H1 (cell line): ENCODE results near the gene SYNRG. TPM values are rescaled to one million over a fixed set of nuclear protein-coding genes. Genes with fewer than 3 reads are reported as not detected.

ENCODE experiments used
- CTCF ChIA-PET: fragments of 300-600 bp; sonication (Branson Sonifier 250); formaldehyde crosslinking; loops from one replicate; lab custom pipeline; 2021; ENCODE audit not compliant: partially characterized antibody; lab: Charles Lee
- POLR2A ChIA-PET: fragments of 300-600 bp; sonication (Branson Sonifier 250); formaldehyde crosslinking; loops from one replicate; lab custom pipeline; 2021; ENCODE audit warnings: inconsistent platforms; ENCODE audit not compliant: partially characterized antibody; lab: Charles Lee
- DNase-seq, 2 experiments: peaks; one replicate each; pipeline versions ENCODE4 v3.0.0 to v3.0.0-alpha.2; 2010 to 2022; ENCODE audit warnings: low spot score in 2 of 2, low read depth in 1 of 2, mixed read lengths in 1 of 2
- FAIRE-seq: peaks from 2 replicates; lab custom pipeline; 2011; peaks lifted over from hg19 to GRCh38; lab: Jason Lieb, UNC
- H2AFZ ChIP-seq: 2 replicates; pipeline ENCODE4 v1.8.1; 2012; ENCODE audit warnings: low read length, inconsistent platforms
- H2AK5ac ChIP-seq: 2 replicates; pipeline ENCODE4 v1.6.1; 2013; ENCODE audit warnings: low read depth, low read length
- H2BK120ac ChIP-seq: replicated peaks from 2 replicates; pipeline ENCODE3; 2013; ENCODE audit warnings: low read depth, low read length, inconsistent platforms
- H2BK12ac ChIP-seq: 2 replicates; pipeline ENCODE4 v1.6.1; 2013; ENCODE audit warnings: low read depth, low read length
- H2BK15ac ChIP-seq: 2 replicates; pipeline ENCODE4 v1.6.1; 2013; ENCODE audit warnings: low read length
- H2BK20ac ChIP-seq: 2 replicates; pipeline ENCODE4 v1.6.1; 2013; ENCODE audit warnings: low read length
- H2BK5ac ChIP-seq: 2 replicates; pipeline ENCODE4 v1.6.1; 2013; ENCODE audit warnings: low read depth, low read length
- H3K14ac ChIP-seq: 2 replicates; pipeline ENCODE4 v1.6.1; 2013; ENCODE audit warnings: inconsistent platforms; ENCODE audit not compliant: insufficient read length
- H3K18ac ChIP-seq: 2 replicates; pipeline ENCODE4 v1.6.1; 2013; ENCODE audit warnings: low read length; ENCODE audit errors: extremely low read depth
- H3K23ac ChIP-seq: 2 replicates; pipeline ENCODE4 v1.6.1; 2013; ENCODE audit warnings: inconsistent platforms; ENCODE audit not compliant: insufficient read length
- H3K23me2 ChIP-seq: 2 replicates; pipeline ENCODE4 v1.6.1; 2013; ENCODE audit warnings: low read depth, low read length
- H3K27ac ChIP-seq: 2 replicates; pipeline ENCODE4 v1.6.1; 2011; ENCODE audit warnings: low read depth, low read length, inconsistent platforms
- H3K27me3 ChIP-seq, 4 experiments: replicated peaks in 1 of 4; 1 replicate in 1 of 4; 2 replicates in 3 of 4; pipeline versions ENCODE4 v1.6.1 to v1.8.1; 2011 to 2013; ENCODE audit warnings: low read length in 3 of 4, mild to moderate bottlenecking in 3 of 4, inconsistent platforms in 2 of 4, mixed read lengths in 2 of 4, moderate library complexity in 1 of 4; ENCODE audit not compliant: control insufficient read depth in 3 of 4, insufficient read depth in 3 of 4; ENCODE audit errors: extremely low read depth in 1 of 4
- H3K36me3 ChIP-seq, 4 experiments: 2 replicates each; pipeline versions ENCODE4 v1.6.1 to v1.8.1; 2011 to 2013; ENCODE audit warnings: mild to moderate bottlenecking in 4 of 4, low read length in 3 of 4, moderate library complexity in 2 of 4, control low read depth in 1 of 4, inconsistent platforms in 1 of 4; ENCODE audit not compliant: insufficient read depth in 4 of 4, control insufficient read depth in 2 of 4
- H3K4ac ChIP-seq: replicated peaks from 2 replicates; pipeline ENCODE3; 2013; ENCODE audit warnings: low read length, low read depth, mixed read lengths, inconsistent platforms; ENCODE audit not compliant: insufficient read length
- H3K4me1 ChIP-seq, 4 experiments: replicated peaks in 1 of 4; 1 replicate in 1 of 4; 2 replicates in 3 of 4; pipeline versions ENCODE4 v1.6.1 to v1.8.1; 2011 to 2013; ENCODE audit warnings: low read length in 3 of 4, inconsistent platforms in 2 of 4, mixed read lengths in 1 of 4; ENCODE audit not compliant: insufficient read depth in 4 of 4, control insufficient read depth in 3 of 4
- H3K4me2 ChIP-seq, 2 experiments: 2 replicates each; pipeline versions ENCODE4 v1.6.1 to v1.8.1; 2011 to 2013; ENCODE audit warnings: low read depth in 2 of 2, low read length in 2 of 2, control low read depth in 1 of 2, inconsistent platforms in 1 of 2, mild to moderate bottlenecking in 1 of 2; ENCODE audit not compliant: insufficient read depth in 1 of 2
- H3K4me3 ChIP-seq, 4 experiments: fragments of 200-600, 300-600 bp in 1 of 4; sonication (generic), shearing (Covaris generic), sonication (Bioruptor Twin) in 1 of 4; 2 replicates each; pipeline versions ENCODE4 v1.5.1 to v1.8.1; 2011 to 2016; ENCODE audit warnings: low read length in 4 of 4, low read depth in 3 of 4, control low read depth in 2 of 4, inconsistent platforms in 2 of 4, mild to moderate bottlenecking in 2 of 4, mixed read lengths in 1 of 4, moderate library complexity in 1 of 4; ENCODE audit not compliant: insufficient read depth in 2 of 4; ENCODE audit errors: extremely low read depth in 1 of 4
- H3K56ac ChIP-seq: replicated peaks from 2 replicates; pipeline ENCODE3; 2013; ENCODE audit warnings: low read depth, mild to moderate bottlenecking, mixed read lengths, low read length, inconsistent platforms; ENCODE audit not compliant: insufficient read length
- H3K79me1 ChIP-seq: 2 replicates; pipeline ENCODE4 v1.6.1; 2013; ENCODE audit warnings: low read depth, low read length, control low read depth
- H3K79me2 ChIP-seq, 2 experiments: 2 replicates each; pipeline versions ENCODE4 v1.6.1 to v1.8.1; 2012 to 2013; ENCODE audit warnings: low read length in 2 of 2, mild to moderate bottlenecking in 2 of 2, inconsistent platforms in 1 of 2; ENCODE audit not compliant: insufficient read depth in 2 of 2, control insufficient read depth in 1 of 2
- H3K9ac ChIP-seq, 4 experiments: replicated peaks in 1 of 4; 1 replicate in 1 of 4; 2 replicates in 3 of 4; pipeline versions ENCODE4 v1.6.1 to v1.8.1; 2011 to 2013; ENCODE audit warnings: low read depth in 3 of 4, low read length in 3 of 4, control low read depth in 2 of 4, mild to moderate bottlenecking in 2 of 4, moderate library complexity in 2 of 4, inconsistent platforms in 1 of 4; ENCODE audit errors: extremely low read depth in 1 of 4
- H3K9me3 ChIP-seq, 2 experiments: 2 replicates each; pipeline versions ENCODE4 v1.6.1 to v1.8.1; 2012 to 2013; ENCODE audit warnings: mild to moderate bottlenecking in 2 of 2, moderate library complexity in 2 of 2, control low read depth in 1 of 2, inconsistent platforms in 1 of 2, low read depth in 1 of 2, low read length in 1 of 2, mixed read lengths in 1 of 2; ENCODE audit not compliant: insufficient read depth in 2 of 2
- H4K20me1 ChIP-seq, 2 experiments: replicated peaks in 1 of 2; 2 replicates each; pipeline versions ENCODE3 to v1.8.1; 2011 to 2013; ENCODE audit warnings: inconsistent platforms in 2 of 2, low read length in 2 of 2, mild to moderate bottlenecking in 1 of 2; ENCODE audit not compliant: insufficient read depth in 2 of 2, control insufficient read depth in 1 of 2
- H4K5ac ChIP-seq: 2 replicates; pipeline ENCODE4 v1.6.1; 2013; ENCODE audit warnings: low read length, low read depth, mixed read lengths, inconsistent platforms; ENCODE audit not compliant: insufficient read length
- H4K8ac ChIP-seq: 2 replicates; pipeline ENCODE4 v1.8.0; 2013; ENCODE audit warnings: mild to moderate bottlenecking, moderate library complexity, low read length, inconsistent platforms; ENCODE audit not compliant: insufficient read depth; ENCODE audit errors: extremely low read depth
- H4K91ac ChIP-seq: replicated peaks from 2 replicates; pipeline ENCODE3; 2013; ENCODE audit warnings: low read length, mixed read lengths, inconsistent platforms; ENCODE audit not compliant: insufficient read length
- ASH2L ChIP-seq: fragments of 200-600, 300-600 bp; sonication (generic); IDR thresholded peaks from one replicate; pipeline ENCODE4 v1.7.1; 2017; ENCODE audit warnings: low read length
- CHD1 ChIP-seq: IDR thresholded peaks from 2 replicates; pipeline ENCODE4 v1.6.1; 2012; ENCODE audit warnings: low read depth, low read length, improper control_type of control experiment
- CHD2 ChIP-seq: IDR thresholded peaks from 2 replicates; pipeline ENCODE4 v1.6.1; 2012; ENCODE audit warnings: low read length, improper control_type of control experiment
- CREB1 ChIP-seq: IDR thresholded peaks from 2 replicates; pipeline ENCODE4 v1.6.1; 2012; ENCODE audit warnings: inconsistent platforms
- FOSL1 ChIP-seq: IDR thresholded peaks from 2 replicates; pipeline ENCODE4 v1.6.1; 2011; ENCODE audit warnings: mild to moderate bottlenecking, low read depth, low read length, moderate library complexity; ENCODE audit not compliant: insufficient read depth
- GTF2F1 ChIP-seq: IDR thresholded peaks from 2 replicates; pipeline ENCODE4 v1.6.1; 2012; ENCODE audit warnings: low read depth, low read length, improper control_type of control experiment, borderline replicate concordance
- JUN ChIP-seq: IDR thresholded peaks from 2 replicates; pipeline ENCODE4 v1.6.1; 2011; ENCODE audit warnings: low read depth, mild to moderate bottlenecking, improper control_type of control experiment, low read length
- KDM4A ChIP-seq: IDR thresholded peaks from one replicate; pipeline ENCODE4 v1.7.1; 2012; ENCODE audit warnings: low read depth, mild to moderate bottlenecking, moderate library complexity, low read length, inconsistent platforms; ENCODE audit not compliant: severe bottlenecking
- NRF1 ChIP-seq: IDR thresholded peaks from 2 replicates; pipeline ENCODE4 v1.6.1; 2011; ENCODE audit warnings: mild to moderate bottlenecking, low read depth, low read length, improper control_type of control experiment
- POLR2A ChIP-seq, 2 experiments: IDR thresholded peaks; 1 replicate in 1 of 2; 2 replicates in 1 of 2; pipeline ENCODE4 v1.6.1; 2011; ENCODE audit warnings: low read depth in 2 of 2, low read length in 2 of 2, mild to moderate bottlenecking in 2 of 2; ENCODE audit errors: control extremely low read depth in 1 of 2
- POLR2AphosphoS5 ChIP-seq: IDR thresholded peaks from 2 replicates; pipeline ENCODE4 v1.6.1; 2011; ENCODE audit warnings: low read depth, low read length
- RBBP5 ChIP-seq: IDR thresholded peaks from 2 replicates; pipeline ENCODE4 v1.7.1; 2012; ENCODE audit warnings: low read depth, mild to moderate bottlenecking, inconsistent platforms, low read length, moderate library complexity, borderline replicate concordance
- RXRA ChIP-seq: IDR thresholded peaks from 2 replicates; pipeline ENCODE4 v1.6.1; 2011; ENCODE audit warnings: low read depth, mild to moderate bottlenecking, low read length, moderate library complexity; ENCODE audit not compliant: insufficient read depth
- SP1 ChIP-seq: IDR thresholded peaks from 2 replicates; pipeline ENCODE4 v1.6.1; 2011; ENCODE audit warnings: low read depth, low read length
- SUZ12 ChIP-seq: fragments of 200-600 bp; sonication (generic); IDR thresholded peaks from 2 replicates; pipeline ENCODE4 v1.6.1; 2012; ENCODE audit warnings: mild to moderate bottlenecking, inconsistent platforms, low read length, moderate library complexity, mixed read lengths
- TAF7 ChIP-seq: optimal IDR thresholded peaks from 2 replicates; pipeline ENCODE3; 2011; ENCODE audit warnings: low read depth, mild to moderate bottlenecking, inconsistent platforms, low read length, moderate library complexity, borderline replicate concordance
- YY1 ChIP-seq: IDR thresholded peaks from 2 replicates; pipeline ENCODE4 v1.6.1; 2011; ENCODE audit warnings: low read depth, mild to moderate bottlenecking, low read length
- WGBS, 2 experiments: shearing (Covaris generic) in 1 of 2; methylation state at CpG; one replicate each; pipeline versions ENCODE4 v1.1.6 to v1.1.7; 2013 to 2015; ENCODE audit warnings: low lambda C conversion rate in 2 of 2, mixed read lengths in 2 of 2, inconsistent platforms in 1 of 2, low coverage in 1 of 2, missing lambda C conversion rate in 1 of 2; ENCODE audit not compliant: insufficient replicate concordance in 2 of 2, insufficient coverage in 1 of 2, insufficient read length in 1 of 2; ENCODE audit errors: extremely low coverage in 1 of 2, missing lambda C conversion rate in 1 of 2; 5-methylcytosine and 5-hydroxymethylcytosine counted together
- polyA plus RNA-seq, 7 experiments: library from polyadenylated mRNA; depleted of rRNA in 3 of 7; stranded (reverse) in 5 of 7; unstranded in 2 of 7; fragments of >200 nt in 5 of 7; fragments of 200-250 nt in 2 of 7; gene quantifications; 1 replicate in 5 of 7; 2 replicates in 1 of 7; 4 replicates in 1 of 7; pipeline versions ENCODE4 v1.2.1 to v1.2.3, GENCODE V29; 2011 to 2013; ENCODE audit warnings: missing spikeins in 2 of 7, mixed read lengths in 2 of 7
- total RNA-seq: library from RNA; stranded (reverse); fragmentation: NEBNext Ultra II Directional; extraction: Animal tissue kit (Norgen Biotek cat#: 25700); gene quantifications from 2 replicates; pipeline ENCODE4 v1.2.1, GENCODE V29; 2021

SYNRG gene
- total and polyA plus RNA-seq, 2 of the 8 experiments (the other 6 are each of a cell fraction or from before 2014, with no cell fraction given) = 7.7 to 31.7 TPM

DNA sequence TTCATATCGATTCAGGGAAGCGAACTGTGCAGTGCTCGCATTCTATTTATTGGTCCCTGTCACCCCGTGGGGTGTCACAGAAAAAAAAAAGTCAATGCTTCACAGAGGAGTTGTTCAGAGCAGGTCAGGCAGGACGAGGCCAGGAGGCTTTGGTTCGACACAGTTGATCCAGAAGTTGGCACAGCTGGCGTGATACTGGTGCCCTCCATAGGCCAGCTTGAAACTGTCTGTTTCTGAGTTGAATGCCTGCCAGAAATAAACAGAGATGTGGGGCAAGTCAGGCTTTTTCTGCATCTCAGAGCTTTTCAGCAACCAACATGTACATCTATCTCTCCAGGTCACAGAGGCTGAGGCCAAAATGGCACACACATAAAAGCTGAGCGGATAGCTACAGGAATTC, 90.4 kb downstream of the SYNRG start:
- Histone ChIP-seq H2BK5ac (no peak overlapping the region), H4K8ac (no peak overlapping the region), H3K4me3 (no peak overlapping the region), H4K5ac (no peak overlapping the region), H4K20me1 (no peaks in the 10 kb centered on the region), H2BK120ac (no peak overlapping the region), H2BK20ac (no peak overlapping the region), H3K9me3 (no peaks in the 10 kb centered on the region), H3K4me2 (no peak overlapping the region), H4K91ac (no peak overlapping the region), H3K36me3 (peaks cover 0 to 28% (median 6%) of the 10 kb centered on the region in 4 experiments; a peak in 5 of 8 replicates), H2BK15ac (no peak overlapping the region), H3K4ac (no peak overlapping the region), H3K4me1 (no peaks in the 10 kb centered on the region), H3K23ac (no peak overlapping the region), H3K79me2 (no peaks in the 10 kb centered on the region), H2AK5ac (no peak overlapping the region), H3K14ac (no peak overlapping the region), H3K27ac (no peak overlapping the region), H3K79me1 (no peaks in the 10 kb centered on the region; the same call in 1 of the 2 replicates), H3K23me2 (no peaks in the 10 kb centered on the region; the same call in 1 of the 2 replicates), H2BK12ac (no peak overlapping the region), H2AFZ (no peak overlapping the region), H3K56ac (no peak overlapping the region), H3K9ac (no peak overlapping the region), H3K27me3 (no peaks in the 10 kb centered on the region), H3K18ac (no peak overlapping the region)
- FAIRE-seq (no peak), DNase-seq (no peak)
- CTCF ChIA-PET = interaction anchor here (1.0 to 4.8 kb wide), 7 partner anchors 9 to 145 kb away, joined by 4 to 29 read pairs (median 8); no protein-coding TSS in a partner anchor
- 90% methylated on average over 8 of the region's 8 CpGs; no CpG with 5 or more reads in 1 of the 2 experiments for WGBS, 2 experiments
- POLR2A ChIA-PET = no interaction called here
- TF ChIP-seq CHD1 = no peak
- TF ChIP-seq RBBP5 = no peak
- no peak for TF ChIP-seq FOSL1
- no peak for TF ChIP-seq CHD2
- TF ChIP-seq SUZ12 = no peak
- no peak for TF ChIP-seq ASH2L
- TF ChIP-seq CREB1 = no peak
- TF ChIP-seq POLR2A (IDR thresholded peaks at IDR 0.05; ENCODE audit: control extremely low read depth in 1 of 2, low read depth in 2 of 2, low read length in 2 of 2) = no peak
- no peak for TF ChIP-seq YY1
- no peak for TF ChIP-seq NRF1
- no peak for TF ChIP-seq GTF2F1
- no peak for TF ChIP-seq RXRA
- TF ChIP-seq JUN = no peak
- TF ChIP-seq SP1 = no peak
- no peak for TF ChIP-seq POLR2AphosphoS5
- no peak for TF ChIP-seq KDM4A
- no peak for TF ChIP-seq TAF7
